Right lobe of liver (tissue), 4 donors: ENCODE results near the gene BHLHA15.

Experiments
- CTCF ChIP-seq, 4 donors: fragments of 200-600 bp in 3 of 4; fragments of 450-650 bp in 1 of 4; IDR thresholded peaks; one replicate each; pipeline versions ENCODE4 v1.5.1 to v1.8.0; 2016 to 2022; ENCODE audit warnings: antibody characterized with exemption in 4 of 4, mild to moderate bottlenecking in 2 of 4
- POLR2A ChIP-seq: fragments of 450-650 bp; IDR thresholded peaks from one replicate; pipeline ENCODE4 v1.6.1; 2017; ENCODE audit warnings: antibody characterized with exemption, mild to moderate bottlenecking
- donor health status: DM: no; HTN: no; CAD: no.
- donor health status: DM: no; HTN: no; CAD: no.
- donor health status: DM: no; HTN: yes; CAD: no.

GRCh38 chr7:98166668-98166970 lies 44.6 kb upstream of the BHLHA15 start:
- no peak for TF ChIP-seq CTCF (IDR thresholded peaks at IDR 0.05)
- no peak for TF ChIP-seq POLR2A
